ENCODE measurements around the gene FUBP3. TPM values are rescaled to one million over a fixed set of nuclear protein-coding genes. Genes with fewer than 3 reads are reported as not detected.
A peak's percentile ranks its signal among the peaks of the same experiment; 100 is the strongest.

FUBP3 gene
- total RNA-seq, 1 donor from 2014 or later, result 22.6 TPM

DNA sequence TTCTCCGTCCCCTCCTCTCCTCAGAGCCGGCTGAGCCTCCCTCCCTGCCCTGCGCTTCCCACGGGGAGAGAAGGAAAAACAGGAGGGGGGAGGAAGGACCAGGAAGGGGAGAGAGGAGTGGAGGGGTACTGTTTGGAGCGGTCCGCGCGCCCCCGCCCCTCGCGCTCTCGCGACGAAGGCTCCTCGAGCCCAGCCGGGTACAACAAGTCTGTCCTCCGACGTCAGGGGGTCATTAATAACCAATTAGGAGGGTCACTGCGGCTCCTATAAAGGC, 84.5 kb downstream of the FUBP3 start:
- Histone ChIP-seq H3K4me3 (peak overlapping the region; percentile 43), H3K9me3 (replicated peaks) (no peaks in the 10 kb centered on the region), H3K4me1 (peaks cover 72% of the 10 kb centered on the region), H3K27ac (replicated peaks) (no peak overlapping the region), H3K36me3 (no peaks in the 10 kb centered on the region), H3K27me3 (ENCODE audit: low read depth) (peaks cover 100% of the 10 kb centered on the region)
- TF ChIP-seq, protein P1, sequence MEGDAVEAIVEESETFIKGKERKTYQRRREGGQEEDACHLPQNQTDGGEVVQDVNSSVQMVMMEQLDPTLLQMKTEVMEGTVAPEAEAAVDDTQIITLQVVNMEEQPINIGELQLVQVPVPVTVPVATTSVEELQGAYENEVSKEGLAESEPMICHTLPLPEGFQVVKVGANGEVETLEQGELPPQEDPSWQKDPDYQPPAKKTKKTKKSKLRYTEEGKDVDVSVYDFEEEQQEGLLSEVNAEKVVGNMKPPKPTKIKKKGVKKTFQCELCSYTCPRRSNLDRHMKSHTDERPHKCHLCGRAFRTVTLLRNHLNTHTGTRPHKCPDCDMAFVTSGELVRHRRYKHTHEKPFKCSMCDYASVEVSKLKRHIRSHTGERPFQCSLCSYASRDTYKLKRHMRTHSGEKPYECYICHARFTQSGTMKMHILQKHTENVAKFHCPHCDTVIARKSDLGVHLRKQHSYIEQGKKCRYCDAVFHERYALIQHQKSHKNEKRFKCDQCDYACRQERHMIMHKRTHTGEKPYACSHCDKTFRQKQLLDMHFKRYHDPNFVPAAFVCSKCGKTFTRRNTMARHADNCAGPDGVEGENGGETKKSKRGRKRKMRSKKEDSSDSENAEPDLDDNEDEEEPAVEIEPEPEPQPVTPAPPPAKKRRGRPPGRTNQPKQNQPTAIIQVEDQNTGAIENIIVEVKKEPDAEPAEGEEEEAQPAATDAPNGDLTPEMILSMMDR (IDR thresholded peaks at IDR 0.05; ENCODE audit: borderline replicate concordance), result no peak
- intact Hi-C loops (cut with micrococcal nuclease), result no loop called here
- no peak for DNase-seq

DNA sequence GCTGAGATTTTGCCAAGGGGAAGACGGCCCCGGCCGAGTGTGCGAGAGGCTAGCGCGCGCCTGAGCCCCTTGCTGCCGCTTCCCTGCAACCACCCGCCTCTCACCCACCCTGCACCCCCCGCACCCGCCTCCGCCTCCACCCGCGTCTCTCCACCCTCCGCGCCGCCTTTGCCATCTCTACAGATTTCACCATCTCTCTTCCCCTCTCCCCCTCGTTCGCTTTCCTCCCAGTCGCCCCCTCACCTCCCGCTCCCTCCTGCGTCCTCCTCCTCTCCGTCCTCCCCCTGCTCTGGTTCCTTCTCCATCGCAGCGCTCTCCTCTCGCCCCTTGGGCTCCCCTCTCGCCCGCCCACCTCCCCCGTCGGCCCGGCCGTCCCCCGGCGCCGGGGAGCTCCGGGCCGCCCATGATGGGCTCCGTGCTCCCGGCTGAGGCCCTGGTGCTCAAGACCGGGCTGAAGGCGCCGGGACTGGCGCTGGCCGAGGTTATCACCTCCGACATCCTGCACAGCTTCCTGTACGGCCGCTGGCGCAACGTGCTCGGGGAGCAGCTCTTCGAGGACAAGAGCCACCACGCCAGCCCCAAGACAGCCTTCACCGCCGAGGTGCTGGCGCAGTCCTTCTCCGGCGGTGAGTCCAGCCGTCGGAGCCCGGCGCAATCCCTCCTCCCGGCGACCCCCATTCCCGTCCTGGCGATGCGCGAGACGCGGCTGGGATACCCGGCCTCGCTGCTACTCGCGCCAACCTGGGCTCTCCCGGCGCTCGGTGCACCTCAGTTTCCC, 85.1 kb downstream of the FUBP3 start, which contains the start of gene PRDM12:
TSS of gene PRDM12 (plus strand) at position 344 of the 778 bp plus-strand sequence. CDS start at position 404, 60 bp downstream.
- Histone ChIP-seq H3K9me3 (replicated peaks) (no peaks in the 10 kb centered on the region), H3K4me1 (peaks cover 72% of the 10 kb centered on the region), H3K4me3 (peak within 1 kb of the TSS; percentile 43), H3K27ac (replicated peaks) (no peak within 1 kb of the TSS), H3K36me3 (no peaks in the 10 kb centered on the region), H3K27me3 (ENCODE audit: low read depth) (peaks cover 98% of the 10 kb centered on the region)
- DNase-seq, result no peak
- intact Hi-C loops (cut with micrococcal nuclease), result no loop called here
- TF ChIP-seq, protein P1 (IDR thresholded peaks at IDR 0.05; ENCODE audit: borderline replicate concordance), result no peak

DNA sequence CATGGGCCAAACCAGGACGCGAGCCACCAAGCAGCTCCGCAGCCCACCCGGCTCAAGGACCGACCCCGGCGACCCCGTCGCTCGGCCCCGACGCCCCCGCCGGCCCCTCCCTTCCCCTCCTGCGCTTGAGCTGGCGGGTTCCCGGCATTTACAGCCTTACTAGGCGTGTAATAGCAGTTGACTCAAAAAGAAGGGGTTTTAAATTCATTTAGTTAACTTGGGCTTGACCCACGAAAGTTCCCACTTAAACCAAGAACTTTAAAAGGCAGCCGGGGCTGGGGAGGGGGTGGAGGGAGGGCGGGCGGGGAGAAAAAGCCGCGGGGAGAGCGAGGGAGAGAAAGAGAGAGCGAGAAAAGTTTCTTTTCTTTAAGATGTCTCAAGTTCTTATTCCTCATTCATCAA, 85.7 kb downstream of the FUBP3 start:
- Histone ChIP-seq H3K4me1 (peaks cover 66% of the 10 kb centered on the region), H3K36me3 (no peaks in the 10 kb centered on the region), H3K9me3 (replicated peaks) (no peaks in the 10 kb centered on the region), H3K27me3 (ENCODE audit: low read depth) (peaks cover 95% of the 10 kb centered on the region), H3K27ac (replicated peaks) (no peak overlapping the region), H3K4me3 (peak overlapping the region; percentile 43)
- intact Hi-C loops (cut with micrococcal nuclease), result no loop called here
- TF ChIP-seq, protein P1 (IDR thresholded peaks at IDR 0.05; ENCODE audit: borderline replicate concordance), result no peak
- DNase-seq, result no peak

DNA sequence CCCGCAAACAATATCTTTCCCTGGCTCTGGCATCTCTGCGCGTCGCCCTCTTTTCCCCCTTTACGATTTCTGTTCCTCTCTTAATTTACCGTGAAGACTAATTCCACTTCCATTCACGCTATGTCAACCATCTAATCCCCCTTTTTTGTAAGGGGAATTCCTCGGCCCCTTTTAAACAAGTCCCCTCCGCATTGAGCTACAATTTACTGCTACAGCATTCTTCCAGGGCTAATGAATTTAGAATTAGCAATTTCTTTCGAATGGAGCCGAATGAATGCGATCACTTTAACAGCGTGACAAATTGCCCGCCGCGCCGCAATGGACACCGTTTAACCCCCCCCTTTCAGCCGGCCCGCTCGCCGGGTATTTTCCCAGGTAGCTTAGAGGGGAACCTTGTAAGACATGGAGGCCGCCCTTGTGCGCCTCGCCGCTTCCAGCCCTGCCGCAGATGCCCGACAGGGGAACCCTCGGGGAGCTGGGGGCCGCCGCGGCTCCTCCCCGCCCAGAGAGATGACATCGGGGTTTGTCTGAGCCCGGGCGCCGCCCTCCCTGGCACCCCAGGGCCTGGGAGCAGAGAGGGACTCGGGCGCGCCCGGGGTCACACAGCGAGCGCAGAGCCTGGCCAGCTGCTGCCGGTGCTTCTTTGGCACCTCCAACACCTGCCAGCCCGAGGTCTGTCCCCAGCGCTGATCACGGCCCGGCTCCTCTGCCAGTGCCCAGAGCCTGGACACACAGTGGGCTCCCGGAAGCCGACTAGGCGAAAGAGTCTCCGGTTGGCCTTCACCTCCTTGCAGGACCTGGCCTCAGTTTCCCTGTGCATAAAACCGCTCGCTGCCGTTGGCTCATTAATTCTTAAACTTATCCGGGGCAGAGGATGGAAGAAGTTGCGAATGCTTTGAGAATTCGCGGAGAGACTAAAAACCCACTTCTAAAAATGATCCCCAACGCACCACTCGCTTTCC, 86.3 kb downstream of the FUBP3 start:
- Histone ChIP-seq H3K27ac (replicated peaks) (no peak overlapping the region), H3K27me3 (ENCODE audit: low read depth) (peaks cover 89% of the 10 kb centered on the region), H3K4me3 (peak overlapping the region; percentile 36), H3K9me3 (replicated peaks) (no peaks in the 10 kb centered on the region), H3K36me3 (no peaks in the 10 kb centered on the region), H3K4me1 (peaks cover 60% of the 10 kb centered on the region)
- TF ChIP-seq, protein P1 (IDR thresholded peaks at IDR 0.05; ENCODE audit: borderline replicate concordance), result no peak
- intact Hi-C loops (cut with micrococcal nuclease), result no loop called here
- DNase-seq, result no peak

DNA sequence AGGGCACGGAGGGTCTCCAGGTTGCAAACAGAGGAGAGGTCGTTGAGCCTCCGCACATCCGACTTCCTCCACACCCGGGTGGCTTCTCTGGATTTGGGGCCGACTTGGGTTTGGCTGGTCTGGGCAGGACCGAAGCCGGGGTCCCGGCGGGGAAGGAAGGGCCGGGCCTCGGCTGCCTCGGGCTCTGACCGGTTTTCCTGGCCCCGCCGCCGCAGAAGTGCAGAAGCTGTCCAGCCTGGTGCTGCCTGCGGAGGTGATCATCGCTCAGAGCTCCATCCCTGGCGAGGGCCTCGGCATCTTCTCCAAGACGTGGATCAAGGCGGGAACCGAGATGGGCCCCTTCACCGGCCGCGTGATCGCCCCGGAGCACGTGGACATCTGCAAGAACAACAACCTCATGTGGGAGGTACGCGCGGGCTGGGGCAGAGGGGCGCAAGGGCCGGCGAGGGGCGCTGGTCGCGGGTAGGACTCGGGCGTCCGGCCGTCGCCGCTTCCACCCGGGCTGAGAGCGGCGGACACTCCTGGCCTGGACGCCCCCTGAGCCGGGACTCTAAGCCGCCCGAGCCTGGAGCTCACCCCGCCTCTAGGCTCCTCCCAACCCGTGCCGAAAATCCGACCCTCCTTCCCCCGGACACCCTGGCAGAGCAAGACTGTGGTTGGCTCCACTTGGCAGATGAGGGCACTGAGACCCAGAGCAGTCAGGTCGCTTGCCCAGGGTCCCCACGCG, 87.2 kb downstream of the FUBP3 start:
- DNase-seq, result no peak
- H3K9me3 ChIP-seq (replicated peaks), result no peaks in the 10 kb centered on the region
- no peak overlapping the region for H3K4me3 ChIP-seq
- intact Hi-C loops (cut with micrococcal nuclease), result no loop called here
- H3K4me1 ChIP-seq, result peaks cover 51% of the 10 kb centered on the region
- no peak overlapping the region for H3K27ac ChIP-seq (replicated peaks)
- no peaks in the 10 kb centered on the region for H3K36me3 ChIP-seq
- H3K27me3 ChIP-seq (ENCODE audit: low read depth), result peaks cover 80% of the 10 kb centered on the region
- TF ChIP-seq, protein P1 (IDR thresholded peaks at IDR 0.05; ENCODE audit: borderline replicate concordance), result no peak
